NCI-H2107 (cell line): Measurements from ENCODE around the gene YIPF5.

Experiments used
- DNase-seq: peaks from one replicate; lab custom pipeline; 2025; lab: John Stamatoyannopoulos, UW

YIPF5 gene

DNA sequence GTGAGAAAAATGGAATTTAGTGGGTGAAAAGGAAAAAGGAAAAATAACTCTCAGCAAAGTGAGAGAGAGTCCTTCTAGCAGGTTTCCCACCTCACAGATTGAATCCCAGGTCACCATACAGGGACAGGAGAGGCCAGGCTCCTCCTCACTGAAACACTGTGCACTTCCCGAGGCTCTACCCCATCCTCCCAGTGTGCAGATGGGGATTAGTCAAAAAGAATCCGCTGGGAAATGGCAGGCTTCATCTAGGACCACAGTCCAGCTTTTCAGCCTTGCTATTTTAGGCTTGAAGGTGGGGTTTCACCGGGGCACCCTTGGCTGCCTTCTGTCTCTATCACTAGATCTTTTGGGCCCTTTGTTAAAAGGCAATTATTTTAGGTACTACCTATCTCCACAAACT lies 47.8 kb downstream of the YIPF5 start:
- DNase-seq = no peak

DNA sequence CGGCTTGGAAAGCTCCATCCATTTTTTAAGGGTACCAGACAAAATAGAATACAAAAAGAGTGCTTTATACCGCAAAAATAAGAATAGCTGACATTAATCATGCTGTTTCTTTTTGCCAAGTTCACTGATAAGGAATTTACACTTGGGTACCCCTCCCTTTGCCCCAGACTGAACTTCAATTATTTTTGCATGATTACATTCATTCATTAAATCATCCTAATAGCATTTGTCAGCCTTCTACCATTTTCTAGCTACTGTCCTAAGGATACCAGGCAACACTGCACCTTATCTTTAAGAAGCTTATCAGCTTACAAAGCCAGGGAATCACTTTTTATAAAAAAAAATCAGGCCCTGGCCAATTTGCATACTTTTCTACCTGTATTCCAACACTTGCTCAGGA lies 48.4 kb downstream of the YIPF5 start:
- no peak for DNase-seq

DNA sequence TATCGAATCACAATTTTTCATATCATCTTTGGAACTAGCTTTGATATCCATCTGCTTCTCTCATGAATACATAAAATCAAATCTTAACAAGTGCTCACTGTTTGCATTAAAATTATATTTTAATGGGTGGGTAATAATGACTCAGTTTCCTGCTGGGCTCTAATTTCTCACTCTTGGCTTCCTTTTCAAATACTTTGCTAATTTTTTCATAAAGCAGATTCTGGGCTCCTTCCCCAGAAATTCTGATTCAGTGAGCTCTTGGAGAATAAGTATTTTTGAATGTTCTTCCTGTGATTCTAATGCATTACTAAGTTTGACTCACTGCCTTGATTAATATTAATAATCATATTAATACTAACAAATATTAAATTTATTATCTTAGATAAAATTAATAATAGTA lies 48.9 kb downstream of the YIPF5 start:
- DNase-seq = no peak

DNA sequence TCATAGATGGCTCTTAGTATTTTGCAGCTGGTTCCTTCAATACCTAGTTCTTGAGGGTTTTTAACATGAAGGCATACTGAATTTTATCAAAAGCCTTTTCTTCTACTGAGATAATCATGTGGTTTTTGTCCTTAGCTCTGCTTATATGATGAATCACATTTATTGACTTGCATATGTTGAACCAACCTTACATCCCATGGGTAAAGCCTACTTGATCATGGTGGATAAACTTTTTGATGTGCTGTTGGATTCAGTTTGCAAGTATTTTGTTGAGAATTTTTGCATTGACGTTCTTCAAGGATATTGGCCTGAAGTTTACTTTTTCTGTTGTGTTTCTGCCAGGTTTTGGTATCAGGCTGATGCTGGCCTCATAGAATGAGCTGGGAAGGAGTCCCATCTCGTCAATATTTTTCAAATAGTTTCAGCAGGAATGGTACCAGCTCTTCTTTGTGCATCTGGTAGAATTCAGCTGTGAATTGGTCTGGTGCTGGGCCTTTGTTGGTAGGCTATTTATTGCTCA lies 49.7 kb downstream of the YIPF5 start:
- no peak for DNase-seq

DNA sequence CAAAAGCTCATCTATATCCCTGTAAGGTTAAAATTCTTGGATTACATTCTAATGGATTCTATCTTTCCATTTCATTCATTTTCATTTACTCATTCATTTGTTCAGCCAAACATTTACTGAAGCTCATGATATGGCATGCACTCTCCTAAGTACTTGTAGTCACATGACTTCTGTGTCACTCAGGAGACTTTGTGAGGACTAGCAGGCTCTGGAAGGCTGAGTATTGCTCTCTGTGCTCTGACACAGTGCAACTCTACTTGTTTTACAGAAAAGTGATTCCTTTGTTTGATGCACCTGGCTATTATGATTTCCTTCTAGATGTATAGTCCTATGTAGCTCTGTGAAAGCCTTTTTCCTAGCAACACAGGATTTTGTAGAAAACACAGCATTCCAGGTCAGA lies 53.0 kb downstream of the YIPF5 start:
- DNase-seq = no peak

DNA sequence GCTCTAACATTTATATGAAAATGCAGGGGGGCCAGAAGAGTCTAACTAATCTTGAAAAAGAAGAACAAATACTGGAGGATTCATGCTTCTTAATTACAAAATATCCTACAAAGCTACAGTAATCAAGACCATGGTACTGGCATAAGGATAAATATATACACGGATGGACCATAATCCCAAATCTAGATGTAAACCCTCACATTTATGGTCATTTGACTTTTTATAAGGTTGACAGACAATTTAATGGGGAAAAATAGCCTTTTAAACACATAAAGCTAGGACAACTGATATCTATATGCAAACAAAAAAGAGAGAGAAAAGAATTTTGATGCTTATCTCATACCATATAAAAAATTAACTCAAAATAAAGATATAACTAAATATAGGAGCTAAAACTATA lies 55.9 kb downstream of the YIPF5 start:
- no peak for DNase-seq
